NCI-H2196 (cell line): ENCODE measurements around the gene BCAS2.
"Not testable (repeated sequence)": the region's sequence is repeated elsewhere in the genome, so short reads cannot be mapped to it uniquely, and the experiment has no call there.

Experiments used
- DNase-seq: peaks from one replicate; lab custom pipeline; 2025; ENCODE audit not compliant: unreplicated experiment; lab: John Stamatoyannopoulos, UW

The BCAS2 gene

GRCh38 chr1:114581335-114582287 lies at the start of gene BCAS2:
BCAS2 (minus strand) TSS chr1:114581615; CDS start chr1:114581591, 24 bp downstream.
- peak; percentile 96 for DNase-seq

GRCh38 chr1:114627107-114627506 lies 45.7 kb upstream of the BCAS2 start:
- no peak for DNase-seq

- no peak for DNase-seq
Measured at GRCh38 chr1:114623364-114623763, 41.9 kb upstream of the BCAS2 start.

GRCh38 chr1:114620419-114620818 lies 39.0 kb upstream of the BCAS2 start:
- DNase-seq: no peak

- DNase-seq: no peak
Measured at GRCh38 chr1:114618606-114619005, 37.2 kb upstream of the BCAS2 start.

GRCh38 chr1:114610546-114611245 lies 29.3 kb upstream of the BCAS2 start:
- no peak for DNase-seq

GRCh38 chr1:114609826-114610225 lies 28.4 kb upstream of the BCAS2 start:
- no peak for DNase-seq

- DNase-seq: no peak
Measured at GRCh38 chr1:114609026-114609425, 27.6 kb upstream of the BCAS2 start.

GRCh38 chr1:114607223-114607622 lies 25.8 kb upstream of the BCAS2 start:
- no peak for DNase-seq

- no peak for DNase-seq
Measured at GRCh38 chr1:114597949-114598348, 16.5 kb upstream of the BCAS2 start.

GRCh38 chr1:114595602-114596001 lies 14.2 kb upstream of the BCAS2 start:
- DNase-seq: no peak

GRCh38 chr1:114594046-114594445 lies 12.6 kb upstream of the BCAS2 start:
- no peak for DNase-seq

- DNase-seq: no peak
Measured at GRCh38 chr1:114589122-114589521, 7.7 kb upstream of the BCAS2 start.

- no peak for DNase-seq
Measured at GRCh38 chr1:114588196-114588689, 6.8 kb upstream of the BCAS2 start.

GRCh38 chr1:114587203-114587991 lies 6.0 kb upstream of the BCAS2 start:
- DNase-seq: no peak

GRCh38 chr1:114586513-114587047 lies 5.2 kb upstream of the BCAS2 start:
- DNase-seq: no peak

- no peak for DNase-seq
Measured at GRCh38 chr1:114585231-114585630, 3.8 kb upstream of the BCAS2 start.

GRCh38 chr1:114574365-114574764 lies 7.0 kb downstream of the BCAS2 start:
- no peak for DNase-seq

- DNase-seq: no peak
Measured at GRCh38 chr1:114564141-114564540, 17.3 kb downstream of the BCAS2 start.

- DNase-seq: not testable (repeated sequence)
Measured at GRCh38 chr1:114562978-114563510, 18.4 kb downstream of the BCAS2 start.

- no peak for DNase-seq
Measured at GRCh38 chr1:114561333-114561732, 20.1 kb downstream of the BCAS2 start.
